HCT116 (cell line): Measurements from ENCODE around the gene HS6ST3. TPM values are rescaled to one million over a fixed set of nuclear protein-coding genes. Genes with fewer than 3 reads are reported as not detected.

Source experiments
- ATAC-seq: fragments of 200-7000 bp; cut with Tn5 transposase; 2 replicates; pipeline ENCODE4 v1.9.1; 2020; ENCODE audit warnings: mild to moderate bottlenecking, moderate library complexity
- BruUV-seq: library from RNA; stranded (reverse); fragments of 400-500 nt; replicated peaks from 2 replicates; lab custom pipeline; 2021; lab: Mats Ljungman, UMichigan
- CTCF ChIA-PET: fragments of 300-600 bp; sonication (Branson Sonifier 250); formaldehyde crosslinking; loops from one replicate; lab custom pipeline; 2021; ENCODE audit warnings: antibody characterized with exemption; lab: Charles Lee
- POLR2A ChIA-PET: fragments of 300-600, 350-600 bp; sonication (Branson Sonifier 250); formaldehyde crosslinking; loops from one replicate; lab custom pipeline; 2021; ENCODE audit warnings: antibody characterized with exemption; lab: Charles Lee
- RAD21 ChIA-PET, 2 experiments: fragments of 300-600 bp; sonication (Branson Sonifier 250); formaldehyde crosslinking; loops; one replicate each; lab custom pipeline; 2023; ENCODE audit warnings: low total read pairs in 2 of 2; ENCODE audit not compliant: uncharacterized antibody in 2 of 2, unreplicated experiment in 2 of 2, low non-redundant PET in 1 of 2; lab: Charles Lee
- DNase-seq: peaks from one replicate; pipeline ENCODE4 v3.0.0-alpha.2; 2010; ENCODE audit warnings: low read depth, low spot score
- H2AFZ ChIP-seq: fragments of 200-600 bp; shearing (Covaris generic), sonication (generic); 2 replicates; pipeline ENCODE4 v1.6.1; 2017; ENCODE audit warnings: low read depth, mixed run types, mixed read lengths, antibody characterized with exemption, low read length; ENCODE audit not compliant: poor library complexity, severe bottlenecking
- H3K27ac ChIP-seq: 2 replicates; pipeline ENCODE4 v1.5.1; 2012; ENCODE audit warnings: low read depth, low read length
- H3K27me3 ChIP-seq: fragments of 200-600 bp; sonication (generic); 2 replicates; pipeline ENCODE4 v1.6.1; 2016; ENCODE audit warnings: mixed run types, low read length, mixed read lengths; ENCODE audit not compliant: insufficient read depth
- H3K36me3 ChIP-seq, 2 experiments: fragments of 200-500 bp in 1 of 2; fragments of 200-600 bp in 1 of 2; sonication (Bioruptor generic) in 1 of 2; sonication (generic) in 1 of 2; 2 replicates each; pipeline versions ENCODE4 v1.5.1 to v1.6.1; 2014 to 2016; ENCODE audit warnings: low read length in 2 of 2, inconsistent platforms in 1 of 2, mixed read lengths in 1 of 2, mixed run types in 1 of 2; ENCODE audit not compliant: insufficient read depth in 2 of 2, control insufficient read depth in 1 of 2
- H3K4me1 ChIP-seq, 2 experiments: fragments of 200-600 bp in 1 of 2; sonication (generic) in 1 of 2; 2 replicates each; pipeline versions ENCODE4 v1.5.1 to v1.6.1; 2012 to 2017; ENCODE audit warnings: low read length in 2 of 2, inconsistent platforms in 1 of 2, mild to moderate bottlenecking in 1 of 2, mixed read lengths in 1 of 2, mixed run types in 1 of 2, moderate library complexity in 1 of 2; ENCODE audit not compliant: insufficient read depth in 2 of 2, control insufficient read depth in 1 of 2
- H3K4me2 ChIP-seq: fragments of 200-600 bp; sonication (generic); 2 replicates; pipeline ENCODE4 v1.6.1; 2017; ENCODE audit warnings: mixed run types, low read length, mixed read lengths
- H3K4me3 ChIP-seq, 2 experiments: fragments of 200-600 bp in 1 of 2; sonication (generic) in 1 of 2; replicated peaks in 1 of 2; 2 replicates each; pipeline ENCODE4 v1.5.1; 2011 to 2016; ENCODE audit warnings: low read length in 2 of 2, control low read depth in 1 of 2, low read depth in 1 of 2, mild to moderate bottlenecking in 1 of 2, mixed read lengths in 1 of 2, mixed run types in 1 of 2
- H3K79me2 ChIP-seq: fragments of 200-600 bp; sonication (generic); 2 replicates; pipeline ENCODE4 v1.6.1; 2017; ENCODE audit warnings: mild to moderate bottlenecking, mixed run types, low read length, moderate library complexity, mixed read lengths; ENCODE audit not compliant: insufficient read depth
- H3K9ac ChIP-seq: fragments of 200-600 bp; sonication (generic); 2 replicates; pipeline ENCODE4 v1.6.1; 2016; ENCODE audit warnings: low read length, mixed read lengths
- H3K9me2 ChIP-seq: fragments of 200-600 bp; sonication (generic), shearing (Covaris generic); 2 replicates; pipeline ENCODE4 v1.6.1; 2017; ENCODE audit warnings: mixed run types, mild to moderate bottlenecking, moderate library complexity; ENCODE audit not compliant: insufficient read depth
- H3K9me3 ChIP-seq, 2 experiments: fragments of 200-500 bp in 1 of 2; fragments of 200-600 bp in 1 of 2; sonication (Bioruptor generic) in 1 of 2; sonication (generic) in 1 of 2; 2 replicates each; pipeline ENCODE4 v1.6.1; 2014 to 2017; ENCODE audit warnings: low read length in 2 of 2, mixed read lengths in 2 of 2, inconsistent platforms in 1 of 2, low read depth in 1 of 2, mild to moderate bottlenecking in 1 of 2, mixed run types in 1 of 2, moderate library complexity in 1 of 2; ENCODE audit not compliant: control insufficient read depth in 1 of 2, insufficient read depth in 1 of 2
- H4K20me1 ChIP-seq: fragments of 200-600 bp; sonication (generic), shearing (Covaris generic); 2 replicates; pipeline ENCODE4 v1.6.1; 2017; ENCODE audit warnings: mixed run types, mild to moderate bottlenecking, moderate library complexity; ENCODE audit not compliant: insufficient read depth
- CEBPB ChIP-seq: IDR thresholded peaks from 2 replicates; pipeline ENCODE4 v1.6.1; 2012; ENCODE audit warnings: low read depth
- EGR1 ChIP-seq: IDR thresholded peaks from 2 replicates; pipeline ENCODE4 v1.6.1; 2012; ENCODE audit warnings: low read depth
- FOSL1 ChIP-seq: IDR thresholded peaks from 2 replicates; pipeline ENCODE4 v1.6.1; 2012; ENCODE audit warnings: low read depth
- POLR2AphosphoS5 ChIP-seq: IDR thresholded peaks from 2 replicates; pipeline ENCODE4 v1.6.1; 2011; ENCODE audit warnings: mild to moderate bottlenecking, low read depth, low read length, moderate library complexity
- TCF7L2 ChIP-seq: IDR thresholded peaks from 2 replicates; pipeline ENCODE4 v1.7.0; 2011; ENCODE audit warnings: borderline replicate concordance, inconsistent platforms; ENCODE audit not compliant: insufficient read depth, insufficient read length; ENCODE audit errors: extremely low read depth
- intact Hi-C: fragments of 100-400 bp; cut with micrococcal nuclease; formaldehyde crosslinking; loops from 2 replicates; pipeline ENCODE4 v1.10.0; 2022
- total RNA-seq: library from RNA; stranded (reverse); gene quantifications from one replicate; pipeline ENCODE4 v1.2.1, GENCODE V29; 2021; ENCODE audit not compliant: unreplicated experiment
- TF ChIP-seq, protein P1 (sequence below), 3 experiments: fragments of 200-600 bp in 1 of 3; sonication (generic) in 1 of 3; IDR thresholded peaks in 2 of 3; conservative IDR thresholded peaks in 1 of 3; 2 replicates each; pipeline ENCODE4 v1.5.1; 2012 to 2017; ENCODE audit warnings: low read depth in 2 of 3, low read length in 2 of 3, antibody characterized with exemption in 1 of 3, borderline replicate concordance in 1 of 3, control low read depth in 1 of 3, mild to moderate bottlenecking in 1 of 3, mixed read lengths in 1 of 3, mixed run types in 1 of 3, moderate library complexity in 1 of 3; ENCODE audit not compliant: insufficient read depth in 1 of 3

The HS6ST3 gene
- total RNA-seq, 1 experiment from 2014 or later, result 0.10 TPM

DNA sequence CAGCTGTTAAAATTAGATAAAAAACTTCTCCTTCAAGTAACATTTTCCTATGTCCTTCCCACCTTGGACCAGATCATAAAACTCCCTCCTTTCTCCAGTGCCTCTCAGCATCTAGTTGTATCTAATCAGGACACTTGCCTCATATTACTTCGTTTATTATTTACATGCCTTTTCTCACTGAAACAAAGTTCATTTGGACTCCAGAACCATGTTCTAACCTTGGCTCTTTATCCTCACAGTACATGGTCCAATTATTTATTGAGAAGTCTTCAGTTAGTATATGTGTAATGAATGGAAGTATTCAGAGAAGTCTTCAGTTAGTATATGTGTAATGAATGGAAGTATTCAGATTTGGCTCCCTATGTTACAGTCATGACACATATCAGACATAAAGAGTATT is 561.7 kb downstream of the HS6ST3 start:
- ATAC-seq (no peak), DNase-seq (no peak)
- no peak overlapping the region for H3K4me2 ChIP-seq
- no TSS peak for BruUV-seq
- H3K9ac ChIP-seq, result no peak overlapping the region
- H3K27ac ChIP-seq, result no peak overlapping the region
- H3K36me3 ChIP-seq, result no peaks in the 10 kb centered on the region
- H3K79me2 ChIP-seq, result no peaks in the 10 kb centered on the region
- no peak overlapping the region for H2AFZ ChIP-seq
- no peaks in the 10 kb centered on the region for H3K9me3 ChIP-seq
- H3K4me3 ChIP-seq, result no peak overlapping the region
- H4K20me1 ChIP-seq, result no peaks in the 10 kb centered on the region
- POLR2A ChIA-PET, result no interaction called here
- intact Hi-C loops, result no loop called here
- RAD21 ChIA-PET, result no interaction called here
- CTCF ChIA-PET, result no interaction called here
- peaks cover 0 to 4% of the 10 kb centered on the region in 2 experiments; a peak in 1 of 4 replicates for H3K4me1 ChIP-seq
- no peaks in the 10 kb centered on the region for H3K27me3 ChIP-seq
- no peaks in the 10 kb centered on the region for H3K9me2 ChIP-seq
- TF ChIP-seq CEBPB (no peak), POLR2AphosphoS5 (no peak), FOSL1 (no peak), TCF7L2 (no peak)
- TF ChIP-seq, protein P1, sequence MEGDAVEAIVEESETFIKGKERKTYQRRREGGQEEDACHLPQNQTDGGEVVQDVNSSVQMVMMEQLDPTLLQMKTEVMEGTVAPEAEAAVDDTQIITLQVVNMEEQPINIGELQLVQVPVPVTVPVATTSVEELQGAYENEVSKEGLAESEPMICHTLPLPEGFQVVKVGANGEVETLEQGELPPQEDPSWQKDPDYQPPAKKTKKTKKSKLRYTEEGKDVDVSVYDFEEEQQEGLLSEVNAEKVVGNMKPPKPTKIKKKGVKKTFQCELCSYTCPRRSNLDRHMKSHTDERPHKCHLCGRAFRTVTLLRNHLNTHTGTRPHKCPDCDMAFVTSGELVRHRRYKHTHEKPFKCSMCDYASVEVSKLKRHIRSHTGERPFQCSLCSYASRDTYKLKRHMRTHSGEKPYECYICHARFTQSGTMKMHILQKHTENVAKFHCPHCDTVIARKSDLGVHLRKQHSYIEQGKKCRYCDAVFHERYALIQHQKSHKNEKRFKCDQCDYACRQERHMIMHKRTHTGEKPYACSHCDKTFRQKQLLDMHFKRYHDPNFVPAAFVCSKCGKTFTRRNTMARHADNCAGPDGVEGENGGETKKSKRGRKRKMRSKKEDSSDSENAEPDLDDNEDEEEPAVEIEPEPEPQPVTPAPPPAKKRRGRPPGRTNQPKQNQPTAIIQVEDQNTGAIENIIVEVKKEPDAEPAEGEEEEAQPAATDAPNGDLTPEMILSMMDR (IDR thresholded peaks at IDR 0.05 in 2 of 3, conservative IDR thresholded peaks at IDR 0.05 in 1 of 3; ENCODE audit: borderline replicate concordance in 1 of 3, insufficient read depth in 1 of 3, low read depth in 2 of 3, low read length in 2 of 3), result no peak

DNA sequence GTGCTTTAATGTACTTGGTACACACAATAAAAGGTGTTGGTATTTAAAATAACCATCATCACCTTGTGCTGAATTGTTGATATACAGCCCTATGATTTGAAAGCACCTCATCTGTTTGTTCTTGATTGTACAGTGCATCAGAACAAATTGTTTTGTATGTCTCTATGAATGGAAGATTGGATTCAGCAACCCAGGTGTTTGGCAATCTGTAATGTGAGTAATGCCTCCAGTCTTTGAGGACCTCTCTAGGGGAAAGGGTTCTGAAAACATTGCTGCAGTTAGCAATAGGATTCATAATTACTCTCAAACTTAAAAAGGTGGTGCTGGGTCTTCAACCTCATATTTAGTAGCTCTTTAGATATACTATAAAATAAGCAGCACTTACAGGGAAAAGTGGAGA is 562.6 kb downstream of the HS6ST3 start:
- Histone ChIP-seq H3K9me3 (no peaks in the 10 kb centered on the region), H3K27me3 (no peaks in the 10 kb centered on the region), H3K27ac (no peak overlapping the region), H4K20me1 (no peaks in the 10 kb centered on the region), H3K4me1 (peaks cover 0 to 4% of the 10 kb centered on the region in 2 experiments; a peak in 1 of 4 replicates), H2AFZ (no peak overlapping the region), H3K9ac (no peak overlapping the region), H3K36me3 (no peaks in the 10 kb centered on the region), H3K79me2 (no peaks in the 10 kb centered on the region), H3K9me2 (no peaks in the 10 kb centered on the region), H3K4me3 (no peak overlapping the region), H3K4me2 (no peak overlapping the region)
- ATAC-seq (no peak), DNase-seq (no peak)
- RAD21 ChIA-PET, result no interaction called here
- BruUV-seq, result no TSS peak
- CTCF ChIA-PET, result no interaction called here
- POLR2A ChIA-PET, result no interaction called here
- intact Hi-C loops, result no loop called here
- TF ChIP-seq EGR1 (no peak), CEBPB (no peak)
